Fibroblast of pulmonary artery (primary cell): ENCODE data around the gene RBM20.
"Not testable (repeated sequence)": the region's sequence is repeated elsewhere in the genome, so short reads cannot be mapped to it uniquely, and the experiment has no call there.

Source experiments
- DNase-seq: peaks from one replicate; pipeline ENCODE4 v3.0.0-alpha.2; 2010; ENCODE audit warnings: low read depth
- H3K4me3 ChIP-seq: replicated peaks from 2 replicates; pipeline ENCODE4 v1.5.1; 2011; ENCODE audit warnings: low read depth, mild to moderate bottlenecking, control low read depth, low read length, moderate library complexity
- CTCF ChIP-seq: IDR thresholded peaks from 2 replicates; pipeline ENCODE4 v1.5.1; 2011; ENCODE audit warnings: mild to moderate bottlenecking, control low read depth, low read length, inconsistent platforms; ENCODE audit errors: missing control alignments

Gene RBM20

GRCh38 chr10:110636572-110636931 is 7.6 kb upstream of the RBM20 start:
- TF ChIP-seq CTCF: no peak
- DNase-seq: no peak
- H3K4me3 ChIP-seq: no peak overlapping the region

GRCh38 chr10:110636932-110637557 is 7.1 kb upstream of the RBM20 start:
- DNase-seq: no peak
- TF ChIP-seq CTCF: no peak
- H3K4me3 ChIP-seq: no peak overlapping the region

- no peak for TF ChIP-seq CTCF
- no peak overlapping the region for H3K4me3 ChIP-seq
Measured at GRCh38 chr10:110637558-110638053, 6.5 kb upstream of the RBM20 start.

GRCh38 chr10:110638319-110638718 is 5.8 kb upstream of the RBM20 start:
- no peak for DNase-seq
- no peak for TF ChIP-seq CTCF
- no peak overlapping the region for H3K4me3 ChIP-seq

More at GRCh38 chr10:110637558-110638053, 6.5 kb upstream of the RBM20 start:
- no peak for DNase-seq

GRCh38 chr10:110639046-110639445 is 5.1 kb upstream of the RBM20 start:
- not testable (repeated sequence) for H3K4me3 ChIP-seq, DNase-seq

- DNase-seq, H3K4me3 ChIP-seq: not testable (repeated sequence)
Measured at GRCh38 chr10:110639858-110640257, 4.3 kb upstream of the RBM20 start.

- no peak overlapping the region for H3K4me3 ChIP-seq
- no peak for TF ChIP-seq CTCF
- peak; percentile 13 for DNase-seq
Measured at GRCh38 chr10:110641256-110641655, 2.9 kb upstream of the RBM20 start.

- TF ChIP-seq CTCF: no peak
- DNase-seq: no peak
- no peak overlapping the region for H3K4me3 ChIP-seq
Measured at GRCh38 chr10:110642204-110643034, 1.7 kb upstream of the RBM20 start.
